Activated B cell treated with CpG ODN at 0.5 μM for 24 hours (primary cell): ENCODE measurements around the gene TMEM121B. TPM values are rescaled to one million over a fixed set of nuclear protein-coding genes. Genes with fewer than 3 reads are reported as not detected.

ENCODE experiments used
- ATAC-seq: fragments of 200-7000 bp; cut with Tn5 transposase; one replicate; pipeline ENCODE4 v1.10.0; 2021; ENCODE audit warnings: low read depth, mild to moderate bottlenecking, moderate library complexity
- CTCF ChIA-PET: fragments of 350-600 bp; sonication (Branson Sonifier 250); formaldehyde crosslinking; loops from one replicate; lab custom pipeline; 2021; ENCODE audit warnings: antibody characterized with exemption; lab: Charles Lee
- POLR2A ChIA-PET: fragments of 350-600 bp; sonication (Branson Sonifier 250); formaldehyde crosslinking; loops from one replicate; lab custom pipeline; 2021; ENCODE audit warnings: antibody characterized with exemption; lab: Charles Lee
- DNase-seq: peaks from one replicate; pipeline ENCODE4 v3.0.0; 2022
- H3K27ac Mint-ChIP-seq: one replicate; pipeline ENCODE4 v1.8.0; 2020; ENCODE audit warnings: mixed read lengths
- H3K27me3 Mint-ChIP-seq: one replicate; pipeline ENCODE4 v1.8.0; 2021; ENCODE audit warnings: mixed read lengths
- H3K36me3 Mint-ChIP-seq: one replicate; pipeline ENCODE4 v1.8.0; 2021; ENCODE audit warnings: low read depth, mixed read lengths
- H3K4me1 Mint-ChIP-seq: one replicate; pipeline ENCODE4 v1.8.0; 2021; ENCODE audit warnings: mixed read lengths
- H3K4me3 Mint-ChIP-seq: one replicate; pipeline ENCODE4 v1.8.0; 2020; ENCODE audit warnings: mild to moderate bottlenecking, mixed read lengths
- H3K9me3 Mint-ChIP-seq: one replicate; pipeline ENCODE4 v1.8.0; 2020; ENCODE audit warnings: mixed read lengths
- CTCF ChIP-seq: fragments of 200-600 bp; IDR thresholded peaks from one replicate; pipeline ENCODE4 v1.8.0; 2022; ENCODE audit warnings: antibody characterized with exemption, mild to moderate bottlenecking
- intact Hi-C: fragments of 100-400 bp; cut with micrococcal nuclease; formaldehyde crosslinking; loops from one replicate; pipeline ENCODE4 v1.15.1; 2024
- total RNA-seq: library from RNA; stranded (reverse); gene quantifications from 2 replicates; pipeline ENCODE4 v1.2.3, GENCODE V29; 2022

Gene TMEM121B
- total RNA-seq, 1 donor from 2014 or later = 0.16 TPM

- CTCF ChIA-PET = interaction anchor here (1.1 to 3.1 kb wide), 2 partner anchors 10 to 340 kb away, joined by 3 to 21 read pairs; no protein-coding TSS in a partner anchor
- H3K27me3 Mint-ChIP-seq = no peaks in the 10 kb centered on the region
- H3K4me3 Mint-ChIP-seq = no peak overlapping the region
Measured at GRCh38 chr22:17161991-17162390, 40.8 kb upstream of the TMEM121B start.

GRCh38 chr22:17159504-17159951 is 38.4 kb upstream of the TMEM121B start:
- ATAC-seq (peak; percentile 29), DNase-seq (no peak)
- Mint-ChIP-seq H3K9me3 (no peaks in the 10 kb centered on the region), H3K36me3 (peaks cover 2% of the 10 kb centered on the region), H3K4me3 (peak overlapping the region; percentile 81), H3K27ac (peak overlapping the region; percentile 50), H3K4me1 (peaks cover 26% of the 10 kb centered on the region), H3K27me3 (no peaks in the 10 kb centered on the region)
- CTCF ChIA-PET = interaction anchor here (1.3 to 3.1 kb wide), 2 partner anchors 12 to 13 kb away, joined by 4 to 21 read pairs; no protein-coding TSS in a partner anchor
- intact Hi-C loops = loop anchor here (1.0 to 5.0 kb wide), 6 partner anchors 12 to 478 kb away; partner anchors contain the start of genes ADA2 and BCL2L13
- no peak for TF ChIP-seq CTCF
- POLR2A ChIA-PET = interaction anchor here (0.6 to 3.0 kb wide), 2 partner anchors 12 to 60 kb away, joined by 3 to 18 read pairs; partner anchors contain the start of gene ADA2

More at GRCh38 chr22:17161991-17162390, 40.8 kb upstream of the TMEM121B start:
- intact Hi-C loops = no loop called here
- no peak for TF ChIP-seq CTCF
- H3K4me1 Mint-ChIP-seq = peaks cover 20% of the 10 kb centered on the region
- no peaks in the 10 kb centered on the region for H3K36me3 Mint-ChIP-seq
- POLR2A ChIA-PET = interaction anchor here (0.6 kb wide), 1 partner anchor 88 kb away, joined by 4 read pairs; no protein-coding TSS in a partner anchor
- no peak overlapping the region for H3K27ac Mint-ChIP-seq
- ATAC-seq (no peak), DNase-seq (no peak)
- no peaks in the 10 kb centered on the region for H3K9me3 Mint-ChIP-seq

GRCh38 chr22:17158568-17159503 is 37.7 kb upstream of the TMEM121B start, which contains the start of gene HDHD5:
Gene HDHD5, minus strand, starts transcription at chr22:17159277. Its CDS starts 26 bp downstream, at chr22:17159251.
- H3K4me1 Mint-ChIP-seq = peaks cover 26% of the 10 kb centered on the region
- CTCF ChIA-PET = interaction anchor here (1.3 kb wide), 1 partner anchor 13 kb away, joined by 4 read pairs; no protein-coding TSS in a partner anchor
- DNase-seq (peak; percentile 82), ATAC-seq (peak; percentile 91)
- peak within 1 kb of the TSS; percentile 59 for H3K27ac Mint-ChIP-seq
- POLR2A ChIA-PET = interaction anchor here (1.3 to 3.0 kb wide), 2 partner anchors 13 to 73 kb away, joined by 3 to 18 read pairs; no protein-coding TSS in a partner anchor
- peak within 1 kb of the TSS; percentile 83 for H3K4me3 Mint-ChIP-seq
- no peaks in the 10 kb centered on the region for H3K27me3 Mint-ChIP-seq
- peaks cover 2% of the 10 kb centered on the region for H3K36me3 Mint-ChIP-seq
- no peak for TF ChIP-seq CTCF
- intact Hi-C loops = loop anchor here (1.0 to 5.0 kb wide), 6 partner anchors 12 to 478 kb away; partner anchors contain the start of genes ADA2 and BCL2L13
- H3K9me3 Mint-ChIP-seq = no peaks in the 10 kb centered on the region

- POLR2A ChIA-PET = interaction anchor here (1.3 to 3.0 kb wide), 2 partner anchors 14 to 73 kb away, joined by 3 to 18 read pairs; no protein-coding TSS in a partner anchor
- no peak for ATAC-seq
Measured at GRCh38 chr22:17158176-17158567, 37.0 kb upstream of the TMEM121B start.

More at GRCh38 chr22:17158176-17158567, 37.0 kb upstream of the TMEM121B start:
- Mint-ChIP-seq H3K4me1 (peaks cover 29% of the 10 kb centered on the region), H3K27ac (peak overlapping the region; percentile 59), H3K27me3 (no peaks in the 10 kb centered on the region), H3K4me3 (peak overlapping the region; percentile 83), H3K9me3 (no peaks in the 10 kb centered on the region), H3K36me3 (peaks cover 4% of the 10 kb centered on the region)
- no peak for DNase-seq
- intact Hi-C loops = loop anchor here (2.0 to 5.0 kb wide), 5 partner anchors 61 to 479 kb away; partner anchors contain the start of genes ADA2 and BCL2L13
- TF ChIP-seq CTCF = no peak
- CTCF ChIA-PET = interaction anchor here (1.3 to 1.8 kb wide), 2 partner anchors 14 kb away, joined by 4 to 11 read pairs; no protein-coding TSS in a partner anchor
